Gastrocnemius medialis (tissue), 4 donors: Measurements from ENCODE around the gene ASAP2.

Experiments used
- POLR2A ChIP-seq, 2 donors: fragments of 450-650 bp; IDR thresholded peaks; one replicate each; pipeline ENCODE4 v1.6.1; 2017; ENCODE audit warnings: antibody characterized with exemption in 2 of 2, mild to moderate bottlenecking in 2 of 2, moderate library complexity in 2 of 2
- TF ChIP-seq, protein P1 (sequence below), 5 experiments: fragments of 450-650 bp in 3 of 5; fragments of 200-600 bp in 2 of 5; sonication (generic) in 2 of 5; IDR thresholded peaks in 4 of 5; conservative IDR thresholded peaks in 1 of 5; 1 replicate in 4 of 5; 2 replicates in 1 of 5; pipeline ENCODE4 v1.5.1; 2016 to 2019; ENCODE audit warnings: antibody characterized with exemption in 5 of 5, mild to moderate bottlenecking in 3 of 5, moderate library complexity in 3 of 5

- no peak for TF ChIP-seq POLR2A (IDR thresholded peaks at IDR 0.05)
- TF ChIP-seq, protein P1, sequence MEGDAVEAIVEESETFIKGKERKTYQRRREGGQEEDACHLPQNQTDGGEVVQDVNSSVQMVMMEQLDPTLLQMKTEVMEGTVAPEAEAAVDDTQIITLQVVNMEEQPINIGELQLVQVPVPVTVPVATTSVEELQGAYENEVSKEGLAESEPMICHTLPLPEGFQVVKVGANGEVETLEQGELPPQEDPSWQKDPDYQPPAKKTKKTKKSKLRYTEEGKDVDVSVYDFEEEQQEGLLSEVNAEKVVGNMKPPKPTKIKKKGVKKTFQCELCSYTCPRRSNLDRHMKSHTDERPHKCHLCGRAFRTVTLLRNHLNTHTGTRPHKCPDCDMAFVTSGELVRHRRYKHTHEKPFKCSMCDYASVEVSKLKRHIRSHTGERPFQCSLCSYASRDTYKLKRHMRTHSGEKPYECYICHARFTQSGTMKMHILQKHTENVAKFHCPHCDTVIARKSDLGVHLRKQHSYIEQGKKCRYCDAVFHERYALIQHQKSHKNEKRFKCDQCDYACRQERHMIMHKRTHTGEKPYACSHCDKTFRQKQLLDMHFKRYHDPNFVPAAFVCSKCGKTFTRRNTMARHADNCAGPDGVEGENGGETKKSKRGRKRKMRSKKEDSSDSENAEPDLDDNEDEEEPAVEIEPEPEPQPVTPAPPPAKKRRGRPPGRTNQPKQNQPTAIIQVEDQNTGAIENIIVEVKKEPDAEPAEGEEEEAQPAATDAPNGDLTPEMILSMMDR (IDR thresholded peaks at IDR 0.05 in 4 of 5, conservative IDR thresholded peaks at IDR 0.05 in 1 of 5), result no peak
Measured at GRCh38 chr2:9200633-9201015, 6.0 kb upstream of the ASAP2 start.
